ENCODE measurements around the gene AP1AR.
A peak's percentile ranks its signal among the peaks of the same experiment; 100 is the strongest.
"Not testable (repeated sequence)": the region's sequence is repeated elsewhere in the genome, so short reads cannot be mapped to it uniquely, and the experiment has no call there.

The AP1AR gene, protein sequence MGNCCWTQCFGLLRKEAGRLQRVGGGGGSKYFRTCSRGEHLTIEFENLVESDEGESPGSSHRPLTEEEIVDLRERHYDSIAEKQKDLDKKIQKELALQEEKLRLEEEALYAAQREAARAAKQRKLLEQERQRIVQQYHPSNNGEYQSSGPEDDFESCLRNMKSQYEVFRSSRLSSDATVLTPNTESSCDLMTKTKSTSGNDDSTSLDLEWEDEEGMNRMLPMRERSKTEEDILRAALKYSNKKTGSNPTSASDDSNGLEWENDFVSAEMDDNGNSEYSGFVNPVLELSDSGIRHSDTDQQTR

DNA sequence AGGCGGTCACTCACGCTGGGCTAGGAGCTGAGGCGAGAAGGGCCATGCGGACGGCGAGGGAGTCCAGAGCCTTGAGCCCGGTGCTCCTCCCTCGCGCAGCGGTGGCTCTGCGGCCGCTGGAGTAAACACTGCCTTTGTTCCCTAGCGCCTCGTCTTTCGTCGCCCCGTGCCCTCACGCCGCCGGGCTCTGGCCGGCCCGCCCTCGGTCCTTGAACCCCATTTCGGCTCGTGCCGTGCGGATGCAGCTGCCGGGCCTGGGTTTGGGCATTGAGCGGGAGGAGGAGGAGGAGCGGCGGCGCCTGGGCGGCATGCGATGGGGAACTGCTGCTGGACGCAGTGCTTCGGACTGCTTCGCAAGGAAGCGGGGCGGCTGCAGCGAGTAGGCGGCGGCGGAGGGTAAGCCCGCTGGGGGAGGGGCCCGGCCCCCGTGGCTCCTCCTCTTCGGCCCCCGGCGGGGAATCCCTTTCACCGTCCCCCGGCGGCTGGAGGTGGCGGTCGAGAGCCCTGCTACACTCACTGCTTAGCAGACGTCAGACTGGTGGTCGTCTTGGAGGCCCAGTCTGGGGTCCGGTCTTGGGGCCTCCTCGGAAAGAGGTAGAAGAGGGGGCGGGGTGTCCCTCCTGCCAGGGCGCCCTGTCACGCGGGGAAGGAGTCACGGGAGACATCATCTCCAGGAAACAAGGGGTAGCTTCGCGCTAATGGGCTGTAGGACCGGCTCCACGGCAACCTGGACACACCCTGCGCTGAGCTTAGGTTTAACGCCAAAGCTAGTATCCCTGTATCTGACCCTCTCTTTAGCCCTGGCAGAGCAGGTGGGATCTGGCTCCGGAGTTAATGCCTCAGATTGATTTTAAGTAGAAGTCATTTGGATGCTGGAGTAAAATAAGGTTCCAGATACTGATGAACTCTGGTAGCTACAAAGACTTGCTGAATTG is at the start of gene AP1AR:
Gene AP1AR (plus strand): TSS at position 9 of the 935 bp plus-strand sequence. CDS start 305 bp downstream, at position 314.
- DNase-seq (ENCODE audit: low spot score) = peak; percentile 75

DNA sequence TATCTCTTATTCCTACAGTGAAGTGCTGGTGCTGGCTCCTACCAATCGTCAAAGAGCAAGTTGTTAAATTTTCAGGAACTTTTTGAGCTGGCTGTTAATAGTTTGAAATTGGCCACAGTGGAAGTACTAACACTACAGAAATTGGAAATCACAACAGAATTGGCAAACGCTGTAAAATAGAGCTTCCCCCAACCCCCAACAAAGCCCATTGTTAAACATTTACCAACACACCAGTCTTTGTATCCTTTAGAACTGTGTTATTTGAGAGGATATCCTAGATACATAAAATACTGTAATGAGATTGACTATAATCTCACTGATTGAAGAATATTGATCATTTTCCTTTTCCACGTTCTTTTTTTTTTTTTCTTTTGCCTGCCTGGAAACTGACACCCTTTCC is 49.0 kb upstream of the AP1AR start:
- no peak for DNase-seq (ENCODE audit: low spot score)

DNA sequence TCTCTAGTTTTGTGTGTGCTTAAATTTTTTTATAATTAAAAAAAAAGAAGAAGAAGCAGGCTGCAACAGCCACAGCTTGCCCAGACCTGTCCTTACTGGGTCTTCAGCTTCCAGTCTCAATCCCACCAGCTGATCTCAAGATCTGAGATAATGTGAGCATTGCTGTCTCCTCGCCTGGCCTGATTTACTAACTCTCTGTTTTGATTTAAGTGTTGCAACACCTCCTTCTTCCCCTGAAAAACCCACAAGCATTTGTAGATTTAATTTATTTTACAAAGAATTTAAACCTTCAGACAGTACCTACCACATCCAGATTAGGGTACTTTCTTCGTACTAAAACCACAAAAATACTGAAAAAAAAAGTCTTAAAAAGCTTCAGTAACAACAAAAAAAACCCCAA is 48.3 kb upstream of the AP1AR start:
- DNase-seq (ENCODE audit: low spot score) = no peak

GRCh38 chr4:112184438-112184837 is 47.1 kb upstream of the AP1AR start:
- no peak for DNase-seq (ENCODE audit: low spot score)

DNA sequence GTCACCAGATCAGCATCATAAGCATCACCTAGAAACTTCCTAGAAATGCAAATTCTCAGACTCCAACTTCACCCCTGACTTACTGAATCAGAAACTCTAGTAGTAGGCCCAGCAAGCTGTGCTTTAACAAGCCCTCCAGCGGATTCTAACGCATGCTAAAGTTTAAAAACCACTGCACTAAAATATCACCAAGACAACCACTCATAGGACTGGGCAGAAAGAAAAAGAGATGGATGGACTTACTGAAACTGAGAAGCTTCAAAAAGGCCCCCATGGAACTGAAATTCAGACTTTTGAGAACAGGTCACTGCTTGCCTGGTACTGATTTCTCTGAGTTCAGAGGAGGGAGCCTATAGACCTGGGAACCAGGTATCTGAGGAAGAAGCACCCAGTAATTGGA is 46.3 kb upstream of the AP1AR start:
- DNase-seq (ENCODE audit: low spot score) = no peak

- DNase-seq (ENCODE audit: low spot score) = no peak
These were observed 45.6 kb upstream of the AP1AR start for GRCh38 chr4:112185740-112186670.

- no peak for DNase-seq (ENCODE audit: low spot score)
These were observed 41.8 kb upstream of the AP1AR start for GRCh38 chr4:112189754-112190153.

GRCh38 chr4:112190684-112191083 is 40.9 kb upstream of the AP1AR start:
- no peak for DNase-seq (ENCODE audit: low spot score)

DNA sequence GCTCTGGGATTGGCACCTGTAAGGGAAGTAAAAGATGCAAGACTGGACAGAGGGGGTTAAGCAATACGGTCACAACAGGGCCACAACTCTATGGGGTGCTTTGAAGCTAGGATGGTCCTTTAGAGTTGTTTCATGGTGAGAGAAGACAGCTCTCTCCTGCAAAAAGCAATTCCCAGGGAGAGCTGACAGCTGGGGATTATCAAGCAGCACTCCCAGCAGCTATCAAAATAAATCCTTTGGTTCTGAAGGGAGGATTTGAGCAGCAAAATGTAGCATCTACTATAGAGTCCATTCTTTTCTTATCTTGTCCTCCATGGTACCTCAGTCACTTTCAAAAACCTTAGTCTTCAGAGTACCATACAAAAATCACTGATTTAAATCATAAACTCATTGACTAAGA is 35.1 kb upstream of the AP1AR start:
- no peak for DNase-seq (ENCODE audit: low spot score)

DNA sequence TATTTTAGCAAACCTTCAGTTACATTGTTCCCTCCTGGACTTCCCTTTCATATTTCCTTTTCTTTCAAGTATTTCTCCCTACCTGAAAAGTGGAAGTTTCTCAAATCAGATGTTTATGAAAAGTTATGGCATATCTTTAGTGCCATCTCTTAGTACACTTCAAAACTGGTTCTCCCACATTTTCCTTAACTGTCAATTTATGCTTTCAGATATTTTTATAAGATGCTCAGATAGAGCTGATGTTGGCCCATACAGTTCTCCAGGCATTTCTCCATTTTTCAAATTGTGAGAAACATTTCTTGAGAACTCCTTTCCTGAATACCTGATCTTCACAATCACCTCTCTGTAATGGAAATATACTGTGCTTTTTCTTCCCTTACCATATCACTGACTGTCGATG is 32.5 kb upstream of the AP1AR start:
- no peak for DNase-seq (ENCODE audit: low spot score)

DNA sequence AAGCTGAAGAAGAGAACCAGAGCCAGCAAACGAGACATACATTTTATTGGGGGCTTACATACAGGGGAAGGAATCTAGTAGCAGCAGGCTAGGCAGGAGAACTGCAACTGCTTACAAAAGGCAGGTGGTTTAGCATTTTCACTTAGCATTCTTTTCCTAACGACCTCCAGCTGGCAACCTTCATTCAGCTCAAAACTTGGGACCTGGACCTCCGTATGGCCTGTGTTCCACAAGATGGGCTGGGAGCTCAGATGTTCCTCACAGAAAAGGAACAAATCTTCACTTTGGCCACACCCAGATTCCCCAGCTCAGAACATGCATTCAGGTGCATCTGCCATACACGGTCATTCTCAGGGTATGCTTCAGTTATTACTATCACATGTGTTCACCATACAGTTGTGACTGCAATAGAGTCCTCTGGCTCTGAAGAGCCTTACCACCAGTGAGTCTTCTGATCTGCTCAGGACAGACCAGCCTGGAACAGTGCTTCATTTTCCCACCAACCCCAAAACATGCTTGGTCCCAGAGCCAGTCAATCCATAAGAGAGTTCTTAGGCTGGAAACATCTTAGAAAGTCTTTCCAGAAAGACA is 29.6 kb upstream of the AP1AR start:
- DNase-seq (ENCODE audit: low spot score) = no peak

GRCh38 chr4:112203593-112203992 is 28.0 kb upstream of the AP1AR start:
- DNase-seq (ENCODE audit: low spot score) = no peak

DNA sequence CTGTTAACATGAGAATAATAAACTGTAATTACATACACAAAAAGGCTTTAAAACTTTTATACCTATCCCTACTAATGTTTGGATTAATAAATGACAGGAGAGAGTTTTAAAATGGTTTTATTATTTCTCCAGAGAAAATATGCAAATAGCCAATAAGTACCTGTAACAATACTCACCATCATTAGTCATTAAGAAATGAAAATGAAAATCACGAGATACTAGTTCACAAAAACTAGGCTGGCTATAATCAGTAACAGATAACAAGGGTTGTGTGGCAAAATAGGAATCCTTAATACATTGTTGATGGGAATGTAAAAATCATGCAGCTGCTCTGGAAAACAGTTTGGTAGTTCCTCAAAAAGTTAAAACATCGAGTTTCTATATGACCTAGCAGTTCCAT is 25.2 kb upstream of the AP1AR start:
- no peak for DNase-seq (ENCODE audit: low spot score)

GRCh38 chr4:112208137-112209095 is 23.2 kb upstream of the AP1AR start:
- DNase-seq (ENCODE audit: low spot score) = not testable (repeated sequence)

GRCh38 chr4:112210777-112211176 is 20.8 kb upstream of the AP1AR start:
- DNase-seq (ENCODE audit: low spot score) = no peak

- DNase-seq (ENCODE audit: low spot score) = no peak
These were observed 18.5 kb upstream of the AP1AR start for GRCh38 chr4:112213091-112213490.

GRCh38 chr4:112213856-112214255 is 17.7 kb upstream of the AP1AR start:
- no peak for DNase-seq (ENCODE audit: low spot score)

- DNase-seq (ENCODE audit: low spot score) = peak; percentile 47
These were observed 17.0 kb upstream of the AP1AR start for GRCh38 chr4:112214390-112215264.

DNA sequence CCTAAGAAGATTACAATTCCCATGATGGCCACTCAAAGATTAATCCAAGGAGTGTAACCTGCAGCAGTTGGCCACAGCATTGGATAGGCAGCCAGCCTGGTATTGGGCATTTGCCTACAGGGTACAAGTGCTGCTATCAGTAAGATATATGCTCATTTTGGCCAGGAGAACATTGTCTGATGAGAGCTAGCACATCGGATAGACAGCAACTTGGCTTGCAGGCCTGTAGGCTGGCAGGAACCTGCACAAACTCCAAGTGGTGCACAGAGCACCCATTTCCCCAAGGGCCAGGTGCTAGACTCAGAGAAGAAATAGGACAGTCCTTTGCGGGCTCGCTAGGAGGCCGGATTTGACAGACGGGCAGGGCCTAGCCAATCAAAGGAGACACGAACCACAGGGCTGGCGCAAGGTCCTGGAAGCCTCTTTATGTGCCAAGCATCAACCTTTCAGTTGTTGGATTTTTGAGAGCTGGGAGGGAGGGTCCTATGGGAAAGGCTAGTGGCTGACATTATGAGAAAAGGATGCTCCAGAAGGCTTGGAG is 11.7 kb upstream of the AP1AR start:
- DNase-seq (ENCODE audit: low spot score) = no peak

Data from HuH-7 (cell line).